ENCODE results near the gene RASA2. TPM values are rescaled to one million over a fixed set of nuclear protein-coding genes. Genes with fewer than 3 reads are reported as not detected.

Gene RASA2
- total and polyA plus RNA-seq, 9 of the 15 experiments (the other 6 are each of a cell fraction or from before 2014, with no cell fraction given) = 2.0 to 12.8 (median 9.5) TPM

DNA sequence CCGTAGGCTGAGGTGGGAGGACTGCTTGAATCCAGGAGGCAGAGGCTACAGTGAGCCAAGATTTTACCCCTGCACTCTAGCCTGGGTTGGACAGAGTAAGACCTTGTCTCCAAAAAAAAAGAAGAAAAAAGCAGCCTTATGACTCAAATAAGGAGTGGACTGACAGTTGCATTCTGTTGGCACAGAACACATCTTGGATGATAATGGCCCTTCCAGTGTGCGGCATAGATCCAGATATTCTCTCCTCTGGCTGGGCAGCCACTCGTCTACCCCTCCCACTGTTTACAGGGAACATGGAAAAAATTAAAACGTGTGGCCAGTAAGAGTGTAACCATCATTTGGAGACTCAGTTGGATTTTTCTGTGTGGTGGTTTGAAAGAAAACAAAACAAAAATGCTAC lies 132.6 kb downstream of the RASA2 start:
- no peaks in the 10 kb centered on the region for H3K36me3 ChIP-seq (ENCODE audit: control insufficient read depth, insufficient read depth, low read length)
- no peaks in the 10 kb centered on the region for H3K9me3 ChIP-seq (replicated peaks; ENCODE audit: control insufficient read depth, insufficient read depth, low read depth, low read length)
- 24% methylated on average over 4 of the region's 4 CpGs for WGBS (ENCODE audit: insufficient coverage, low coverage, missing lambda C conversion rate)
- no peaks in the 10 kb centered on the region for H3K79me2 ChIP-seq (ENCODE audit: control insufficient read depth, insufficient read depth, low read length)
- H3K27me3 ChIP-seq (ENCODE audit: control insufficient read depth in 2 of 2, insufficient read depth in 2 of 2, low read length in 2 of 2) = no peaks in the 10 kb centered on the region
- ChIA-PET POLR2A (no interaction called here), CTCF (ENCODE audit: low intra/inter-chr PET ratio) (no interaction called here)
- H3K4me3 ChIP-seq = no peak overlapping the region
- in situ Hi-C loops (cut with MboI) (no loop called here), intact Hi-C loops (cut with micrococcal nuclease) (no loop called here)
- H4K20me1 ChIP-seq (replicated peaks; ENCODE audit: control insufficient read depth, insufficient read depth, low read length) = no peaks in the 10 kb centered on the region
- ATAC-seq (no peak), FAIRE-seq (no peak), DNase-seq (ENCODE audit: extremely low read depth in 1 of 4, low spot score in 3 of 4) (no peak)
- H3K27ac ChIP-seq (ENCODE audit: extremely low read depth, low read depth, low read length) = no peak overlapping the region
- H3K9ac ChIP-seq (ENCODE audit: insufficient read depth in 1 of 2, low read depth in 2 of 2, low read length in 2 of 2) = no peak overlapping the region
- no peak overlapping the region for H2AFZ ChIP-seq (ENCODE audit: low read depth, low read length)
- H3K4me2 ChIP-seq (ENCODE audit: insufficient read depth, low read length) = no peak overlapping the region
- TF ChIP-seq CHD2 (IDR thresholded peaks at IDR 0.05; ENCODE audit: low read depth, low read length) (no peak), SMARCB1 (IDR thresholded peaks at IDR 0.05; ENCODE audit: insufficient read length, low read depth) (no peak), GABPA (tag; conservative IDR thresholded peaks at IDR 0.05; ENCODE audit: low read depth) (no peak), PCBP1 (IDR thresholded peaks at IDR 0.05; ENCODE audit: low read depth, low read length, poor library complexity, severe bottlenecking) (no peak), E2F6 (IDR thresholded peaks at IDR 0.05; ENCODE audit: borderline replicate concordance in 1 of 2, extremely low read depth in 1 of 2, insufficient read depth in 1 of 2, insufficient read length in 1 of 2, low read depth in 1 of 2, low read length in 1 of 2, poor library complexity in 1 of 2, severe bottlenecking in 1 of 2) (no peak), POU5F1 (IDR thresholded peaks at IDR 0.05; ENCODE audit: borderline replicate concordance, low read depth, low read length, partially characterized antibody) (no peak), KDM1A (IDR thresholded peaks at IDR 0.05) (no peak), KLF10 (CRISPR knock-in tag; IDR thresholded peaks at IDR 0.05) (no peak), SIX5 (IDR thresholded peaks at IDR 0.05; ENCODE audit: borderline replicate concordance in 1 of 2, insufficient read depth in 1 of 2, low read depth in 1 of 2, low read length in 2 of 2) (no peak), TEAD1 (CRISPR knock-in tag; IDR thresholded peaks at IDR 0.05) (no peak), WHSC1 (IDR thresholded peaks at IDR 0.05; ENCODE audit: low read length) (no peak), ZNF184 (CRISPR knock-in tag; IDR thresholded peaks at IDR 0.05) (no peak)
- TF ChIP-seq, protein P1, sequence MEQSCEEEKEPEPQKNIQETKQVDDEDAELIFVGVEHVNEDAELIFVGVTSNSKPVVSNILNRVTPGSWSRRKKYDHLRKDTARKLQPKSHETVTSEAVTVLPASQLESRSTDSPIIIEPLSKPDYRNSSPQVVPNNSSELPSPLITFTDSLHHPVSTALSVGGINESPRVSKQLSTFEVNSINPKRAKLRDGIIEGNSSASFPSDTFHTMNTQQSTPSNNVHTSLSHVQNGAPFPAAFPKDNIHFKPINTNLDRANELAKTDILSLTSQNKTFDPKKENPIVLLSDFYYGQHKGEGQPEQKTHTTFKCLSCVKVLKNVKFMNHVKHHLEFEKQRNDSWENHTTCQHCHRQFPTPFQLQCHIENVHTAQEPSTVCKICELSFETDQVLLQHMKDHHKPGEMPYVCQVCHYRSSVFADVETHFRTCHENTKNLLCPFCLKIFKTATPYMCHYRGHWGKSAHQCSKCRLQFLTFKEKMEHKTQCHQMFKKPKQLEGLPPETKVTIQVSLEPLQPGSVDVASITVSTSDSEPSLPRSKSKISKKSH (CRISPR knock-in tag; IDR thresholded peaks at IDR 0.05) = no peak
- no TSS peak for BruUV-seq (replicated peaks)
- H3K4me1 ChIP-seq (replicated peaks in 1 of 2; ENCODE audit: control insufficient read depth in 2 of 2, insufficient read depth in 2 of 2, low read length in 2 of 2) = no peaks in the 10 kb centered on the region; a peak in 1 of 5 replicates
- H3K9me1 ChIP-seq (ENCODE audit: control insufficient read depth, insufficient read depth, low read length) = no peaks in the 10 kb centered on the region

All from K562 (cell line).